Esophagus mucosa (tissue), 1 donor: ENCODE data around the gene PTPN18. TPM values are rescaled to one million over a fixed set of nuclear protein-coding genes. Genes with fewer than 3 reads are reported as not detected.

Source experiments
- ATAC-seq: fragments of 200-7000 bp; cut with Tn5 transposase; one replicate; pipeline ENCODE4 v1.9.1; 2020
- total RNA-seq: library from RNA; stranded (reverse); gene quantifications from one replicate; pipeline ENCODE4 v1.2.4, GENCODE V29; 2023
- donor health status: DM: yes; HTN: yes; CAD: no.

PTPN18 gene
- total RNA-seq, 1 donor from 2014 or later = 19.8 TPM

GRCh38 chr2:130368786-130369185 lies 12.9 kb downstream of the PTPN18 start:
- ATAC-seq = no peak

DNA sequence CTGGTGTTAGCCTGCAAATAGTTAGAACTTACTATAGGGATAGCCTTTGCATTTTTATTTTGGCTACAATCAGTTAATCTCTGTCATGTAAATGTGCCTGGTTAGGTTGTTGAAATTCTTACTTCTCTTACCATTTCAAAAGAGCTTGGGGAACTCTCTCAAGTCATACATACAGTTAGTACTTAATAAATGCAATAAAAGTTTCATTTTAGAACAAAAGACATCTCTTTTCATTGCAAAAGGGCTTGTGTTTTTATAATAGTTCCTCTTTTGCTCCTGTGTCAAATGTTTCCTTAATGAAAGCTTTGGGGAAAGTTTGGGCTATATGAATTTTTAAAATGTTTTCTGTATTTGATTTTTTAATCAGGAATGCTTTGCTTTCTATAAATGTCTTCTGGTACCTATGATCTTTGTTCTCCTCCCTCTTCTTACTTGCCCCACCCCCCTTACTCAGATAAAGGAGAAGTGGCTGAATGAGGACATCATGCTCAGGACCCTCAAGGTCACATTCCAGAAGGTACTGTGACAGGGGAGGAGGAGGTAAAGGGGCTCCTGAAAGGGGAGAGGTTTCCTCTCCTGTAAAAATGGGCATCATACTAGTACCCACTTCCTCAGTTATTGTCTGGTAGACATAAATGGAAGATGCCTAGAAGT lies 13.6 kb downstream of the PTPN18 start:
- ATAC-seq = no peak

GRCh38 chr2:130369965-130370341 lies 14.1 kb downstream of the PTPN18 start:
- ATAC-seq = no peak

DNA sequence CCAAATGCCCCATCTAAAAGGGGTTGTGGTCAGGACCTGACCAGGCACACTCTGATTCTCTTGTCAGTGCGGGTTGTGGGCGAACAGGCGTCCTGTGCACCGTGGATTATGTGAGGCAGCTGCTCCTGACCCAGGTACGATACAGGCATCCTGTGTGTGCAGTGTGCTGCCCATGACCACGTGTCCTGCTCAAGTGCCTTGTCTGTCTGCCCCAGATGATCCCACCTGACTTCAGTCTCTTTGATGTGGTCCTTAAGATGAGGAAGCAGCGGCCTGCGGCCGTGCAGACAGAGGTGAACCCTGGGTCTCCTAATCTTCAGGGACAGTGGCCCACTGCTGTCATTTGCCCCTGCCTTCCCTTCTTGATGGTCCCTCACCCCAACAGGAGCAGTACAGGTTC lies 14.6 kb downstream of the PTPN18 start:
- ATAC-seq = peak; percentile 28

DNA sequence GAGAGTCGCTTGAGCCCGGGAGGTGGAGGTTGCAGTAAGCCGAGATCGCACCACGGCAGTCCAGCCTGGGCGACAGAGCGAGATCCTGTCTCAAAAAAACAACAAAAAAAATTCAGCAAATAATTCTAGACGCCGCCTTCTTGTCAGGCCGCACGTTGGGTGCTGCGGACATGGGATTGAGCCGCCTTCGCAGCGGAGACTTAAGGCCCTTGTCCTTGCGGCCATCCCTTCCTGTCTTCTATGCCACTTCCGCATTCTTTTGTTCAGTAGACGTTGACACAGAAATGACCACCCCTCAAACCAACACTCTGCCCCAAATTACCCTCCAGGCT lies 15.8 kb downstream of the PTPN18 start:
- ATAC-seq = no peak

DNA sequence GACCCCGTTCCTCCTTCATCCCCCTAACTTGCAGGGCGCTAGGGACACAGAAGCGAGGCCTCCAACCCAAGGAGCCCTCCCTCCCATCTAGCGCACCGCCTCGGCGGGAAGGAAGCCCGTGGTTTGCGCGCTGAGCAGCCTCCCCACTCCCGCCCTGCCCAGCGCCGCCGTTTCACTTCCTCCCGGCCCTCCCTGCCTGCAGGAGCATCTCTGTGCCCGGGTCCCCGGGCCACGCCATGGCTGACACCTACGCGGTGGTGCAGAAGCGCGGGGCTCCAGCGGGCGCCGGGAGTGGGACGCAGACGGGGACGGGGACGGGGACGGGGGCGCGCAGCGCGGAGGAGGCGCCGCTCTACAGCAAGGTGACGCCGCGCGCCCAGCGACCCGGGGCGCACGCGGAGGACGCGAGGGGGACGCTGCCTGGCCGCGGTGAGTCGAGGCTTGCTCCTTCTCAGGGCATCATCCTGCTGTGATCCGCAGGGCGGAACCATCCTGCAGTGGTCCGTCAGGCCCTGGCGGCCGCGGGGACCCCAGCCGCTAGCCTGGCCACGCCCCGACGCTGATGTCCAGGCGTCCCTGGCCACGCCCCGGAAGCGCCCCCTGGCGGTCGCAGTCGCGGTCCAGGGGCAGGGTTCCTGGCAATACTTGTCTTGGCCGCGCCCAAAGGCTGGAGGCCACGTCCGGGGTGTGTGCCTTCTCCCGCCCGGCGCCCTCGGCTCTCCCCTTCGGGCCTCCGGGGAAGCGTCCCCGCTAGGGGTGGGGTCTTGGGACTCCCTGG lies 16.4 kb downstream of the PTPN18 start:
- ATAC-seq = peak; percentile 76

DNA sequence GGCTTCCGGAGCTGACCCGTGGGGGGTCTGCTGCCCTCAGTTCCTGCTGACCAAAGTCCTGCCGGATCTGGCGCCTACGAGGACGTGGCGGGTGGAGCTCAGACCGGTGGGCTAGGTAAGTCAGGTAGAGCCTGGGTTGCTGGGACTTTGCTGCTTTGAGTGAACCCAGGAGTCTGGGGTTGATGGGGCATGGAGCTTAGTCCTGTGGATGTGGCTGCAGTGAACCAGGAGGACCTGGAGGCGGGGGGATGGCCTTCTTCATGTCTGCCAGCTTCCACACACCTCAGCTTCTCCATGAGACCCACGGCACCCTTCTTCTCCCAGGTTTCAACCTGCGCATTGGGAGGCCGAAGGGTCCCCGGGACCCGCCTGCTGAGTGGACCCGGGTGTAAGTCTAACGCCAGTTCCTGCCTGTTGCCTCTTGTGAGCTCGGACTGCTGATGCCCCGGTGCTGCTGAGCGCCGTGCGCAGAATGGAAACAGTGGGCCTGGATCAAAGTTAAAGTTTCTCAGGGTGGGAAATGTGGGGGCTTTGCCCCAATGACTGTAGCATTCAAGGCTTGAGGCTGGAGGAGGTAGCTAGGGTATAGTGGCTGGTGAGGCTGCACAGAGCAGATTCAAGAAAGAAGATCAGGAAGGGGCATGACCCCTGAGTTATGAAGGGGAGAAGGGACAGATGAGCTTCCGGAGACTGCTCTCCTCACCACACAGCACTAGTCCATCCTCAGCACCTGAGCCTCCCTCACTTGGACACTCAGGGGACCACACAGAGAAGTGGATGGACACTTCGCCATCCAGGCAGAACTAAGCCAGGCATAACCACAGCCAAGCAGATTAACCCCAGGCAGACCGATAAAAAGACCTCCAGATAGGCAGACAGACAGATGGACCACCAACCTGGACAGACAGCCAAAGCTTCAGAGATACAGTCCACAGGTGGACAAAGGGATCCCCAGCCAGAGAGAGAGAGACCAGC lies 17.3 kb downstream of the PTPN18 start:
- peak; percentile 3 for ATAC-seq

GRCh38 chr2:130373808-130374365 lies 18.0 kb downstream of the PTPN18 start:
- no peak for ATAC-seq

- no peak for ATAC-seq
Measured at GRCh38 chr2:130374587-130375290, 18.9 kb downstream of the PTPN18 start.

DNA sequence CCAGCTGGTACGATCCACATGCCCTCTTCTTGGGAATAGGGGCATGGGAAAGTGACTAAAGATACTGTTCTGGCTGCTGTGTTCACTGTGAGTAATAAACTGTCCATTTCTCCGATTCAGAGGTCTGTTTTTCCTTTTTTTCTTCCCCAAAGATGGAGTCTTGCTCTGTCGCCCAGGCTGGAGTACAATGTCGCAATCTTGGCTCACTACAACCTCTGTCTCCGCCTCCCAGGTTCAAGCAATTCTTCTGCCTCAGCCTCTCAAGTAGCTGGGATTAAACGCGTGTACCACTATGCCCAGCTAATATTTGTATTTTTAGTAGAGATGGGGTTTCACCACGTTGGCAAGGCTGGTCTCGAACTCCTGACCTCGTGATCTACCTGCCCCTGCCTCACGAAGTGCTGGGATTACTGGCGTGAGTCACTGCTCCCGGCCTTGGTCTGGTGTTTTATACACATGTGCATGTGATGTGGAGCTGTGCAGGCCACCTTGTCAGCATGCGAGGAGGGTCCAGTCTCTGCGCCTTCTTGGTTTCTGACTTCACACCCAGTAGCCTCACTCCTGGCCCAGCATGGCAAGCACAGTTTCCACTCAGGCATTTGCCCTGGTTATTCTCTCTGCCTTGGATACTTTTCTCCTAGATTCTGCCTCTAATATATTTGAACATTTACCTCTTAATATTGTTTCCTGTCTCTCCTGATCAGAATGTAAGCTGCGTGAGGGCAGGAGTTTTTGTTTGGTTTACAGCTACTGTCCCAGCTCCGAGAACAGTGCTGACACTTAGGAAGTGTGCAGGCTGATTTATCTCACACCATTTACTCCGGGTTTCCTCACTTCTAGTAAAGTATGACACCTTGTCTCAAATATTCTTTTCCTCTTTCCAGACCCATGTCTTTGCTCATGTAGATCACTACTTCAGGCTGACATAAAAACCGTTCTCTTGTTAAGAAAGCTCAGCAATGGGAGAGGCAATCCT lies 19.7 kb downstream of the PTPN18 start:
- no peak for ATAC-seq

DNA sequence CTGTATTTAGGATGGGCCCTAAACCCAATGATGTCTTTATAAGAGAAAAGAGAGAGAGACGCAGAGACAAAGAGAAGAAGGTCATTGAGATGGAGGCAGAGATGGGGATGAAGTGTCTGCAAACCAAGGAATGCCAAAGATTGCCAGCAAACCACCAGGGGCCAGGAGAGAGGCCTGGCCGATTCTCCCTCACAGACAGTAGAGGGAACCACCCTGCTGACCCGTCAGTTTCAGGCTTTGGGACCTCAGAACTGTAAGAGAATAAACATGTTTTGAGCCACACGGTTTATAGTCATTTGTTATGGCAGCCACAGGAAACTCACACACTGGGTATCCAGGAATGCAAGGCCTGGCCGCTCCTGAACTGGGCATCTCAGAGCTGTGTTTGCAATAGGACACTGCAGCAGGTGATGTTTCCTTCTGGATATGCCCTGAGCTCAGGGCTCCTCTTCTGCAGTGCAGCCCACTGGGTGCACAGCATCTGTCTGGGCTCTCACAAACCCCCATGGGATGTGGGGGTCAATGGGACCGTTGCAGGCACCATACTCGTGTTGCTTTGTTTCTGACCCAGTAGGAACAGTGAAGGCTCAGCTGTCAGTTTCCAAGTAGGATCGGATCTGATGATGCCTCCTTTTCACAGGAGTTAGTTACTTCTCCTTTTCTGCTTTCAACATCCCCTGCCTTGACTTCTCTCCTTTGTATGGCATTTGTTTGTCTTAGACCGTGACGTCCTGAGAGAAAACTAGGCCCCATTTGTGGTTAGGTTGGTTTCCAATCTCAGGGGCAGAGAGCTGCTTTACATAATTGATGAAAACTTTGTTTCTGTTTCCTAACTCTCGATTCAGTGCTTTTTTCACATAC lies 20.8 kb downstream of the PTPN18 start:
- ATAC-seq = no peak

- ATAC-seq = no peak
Measured at GRCh38 chr2:130377491-130377890, 21.6 kb downstream of the PTPN18 start.

DNA sequence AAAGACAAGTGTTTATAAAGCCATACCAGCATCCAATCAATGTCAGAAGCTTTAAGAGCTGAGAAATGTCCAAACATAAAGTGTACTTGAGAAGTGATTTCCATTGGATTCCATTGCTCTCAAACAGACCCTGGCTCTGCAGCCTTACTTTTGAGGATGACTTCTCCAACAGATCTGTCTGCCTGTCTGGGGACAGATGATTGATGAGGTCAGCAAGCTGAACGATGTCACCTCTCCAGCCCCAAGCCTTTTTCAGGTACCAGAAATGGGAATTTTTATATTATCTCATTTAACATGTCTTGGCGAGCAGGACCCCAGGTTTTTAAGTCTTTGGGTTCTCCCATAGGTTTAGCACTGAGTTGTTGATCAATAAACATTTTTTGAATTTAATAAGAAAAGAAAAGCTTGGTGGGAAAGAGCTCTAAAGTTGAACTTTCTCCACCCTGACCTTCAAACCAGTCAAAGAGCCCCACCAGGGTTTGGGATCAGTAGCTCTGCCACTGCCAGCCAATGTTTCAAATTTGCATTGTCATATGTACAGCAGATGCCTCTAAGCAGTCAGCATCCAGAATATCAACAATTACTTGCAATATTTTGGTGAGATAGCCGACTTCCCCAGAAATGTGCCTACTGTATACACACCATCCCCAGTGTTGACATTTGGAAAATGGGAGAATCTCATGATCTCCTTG lies 22.5 kb downstream of the PTPN18 start:
- ATAC-seq = no peak

- ATAC-seq = no peak
Measured at GRCh38 chr2:130378898-130379214, 23.0 kb downstream of the PTPN18 start.

GRCh38 chr2:130380096-130380934 lies 24.5 kb downstream of the PTPN18 start:
- no peak for ATAC-seq

DNA sequence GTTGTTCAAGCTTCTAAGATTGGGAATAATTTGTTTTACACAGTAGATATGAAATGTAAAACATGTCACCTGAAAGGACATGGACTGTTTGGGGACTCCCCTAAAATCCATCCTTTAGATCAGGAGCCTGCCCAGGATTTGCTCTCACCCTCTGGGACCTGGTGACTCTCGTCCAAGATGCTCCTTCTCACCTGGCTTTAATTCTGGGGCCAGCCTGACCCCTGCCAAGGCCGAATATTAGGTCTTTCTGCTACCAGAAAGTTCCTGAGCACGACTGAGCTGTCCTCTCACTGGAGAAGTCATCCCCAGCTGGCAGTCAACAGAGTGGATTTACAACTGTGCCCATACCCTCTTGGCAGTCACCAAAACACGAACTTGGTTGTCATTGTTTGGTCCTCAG lies 25.3 kb downstream of the PTPN18 start:
- no peak for ATAC-seq

- no peak for ATAC-seq
Measured at GRCh38 chr2:130381619-130382018, 25.8 kb downstream of the PTPN18 start.

- ATAC-seq = no peak
Measured at GRCh38 chr2:130382313-130382917, 26.6 kb downstream of the PTPN18 start.
